GM21367 (cell line): Measurements from ENCODE around the gene MME.
"Not testable (repeated sequence)": the region's sequence is repeated elsewhere in the genome, so short reads cannot be mapped to it uniquely, and the experiment has no call there.

ENCODE experiments used
- ATAC-seq: cut with Tn5 transposase; IDR thresholded peaks from one replicate; pipeline ENCODE4 v1.9.1; 2021; ENCODE audit not compliant: unreplicated experiment

Gene MME

GRCh38 chr3:155190691-155191090 lies 110.6 kb downstream of the MME start:
- ATAC-seq = no peak

DNA sequence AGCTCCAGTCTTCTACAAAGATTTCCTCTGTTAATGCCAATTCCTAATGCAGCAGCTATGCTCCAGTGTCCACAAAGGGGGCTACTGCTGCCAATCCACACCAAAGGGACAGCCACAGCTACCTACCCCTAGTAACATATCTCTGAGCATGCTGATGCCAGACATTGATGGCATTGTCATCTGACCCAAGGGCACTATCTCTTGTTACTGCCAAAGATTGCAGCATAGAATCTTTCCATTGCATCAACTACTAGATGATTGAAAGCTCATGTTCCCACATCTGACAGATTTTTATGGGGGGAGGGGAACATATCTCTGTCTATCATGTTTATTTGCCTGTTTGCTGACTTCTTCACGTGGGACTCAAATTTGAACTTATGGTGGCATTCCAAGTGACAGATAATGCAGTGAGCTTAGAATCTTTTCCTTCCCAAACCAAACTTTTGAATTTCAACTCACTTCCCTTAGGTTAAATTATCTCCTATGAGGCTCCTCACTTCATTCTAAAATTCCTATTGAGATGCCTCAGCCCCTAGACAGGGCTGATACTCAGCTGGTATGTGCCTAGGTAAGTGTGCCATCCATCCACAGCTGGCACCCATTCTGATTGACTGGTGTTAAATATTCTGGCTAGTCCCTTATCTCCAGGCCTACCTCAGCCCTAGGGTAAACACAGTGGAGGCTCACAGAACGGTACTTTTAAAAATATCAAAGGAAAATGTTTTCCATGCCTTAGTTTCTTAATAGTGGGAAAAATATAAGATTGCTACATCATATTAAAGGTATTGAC lies 113.0 kb downstream of the MME start:
- ATAC-seq = no peak

DNA sequence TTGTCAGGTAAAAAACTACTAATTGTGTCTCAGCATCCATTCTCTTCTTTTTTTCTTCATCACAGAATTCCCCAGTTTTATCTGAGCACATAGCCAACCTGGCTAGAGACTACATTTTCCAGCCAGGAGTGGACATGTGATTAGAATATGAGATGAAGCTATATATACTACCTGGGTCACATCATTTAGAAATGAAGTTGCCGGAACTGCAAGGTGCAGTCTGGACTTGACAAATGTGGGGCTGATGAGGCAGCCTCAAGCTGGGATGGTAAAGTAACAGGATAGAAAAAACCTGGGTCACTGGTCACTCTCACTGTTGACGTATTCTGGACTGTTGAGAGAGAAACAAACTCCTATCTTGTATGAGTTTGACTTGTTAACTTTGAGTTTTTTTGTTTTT lies 113.7 kb downstream of the MME start:
- ATAC-seq = no peak

DNA sequence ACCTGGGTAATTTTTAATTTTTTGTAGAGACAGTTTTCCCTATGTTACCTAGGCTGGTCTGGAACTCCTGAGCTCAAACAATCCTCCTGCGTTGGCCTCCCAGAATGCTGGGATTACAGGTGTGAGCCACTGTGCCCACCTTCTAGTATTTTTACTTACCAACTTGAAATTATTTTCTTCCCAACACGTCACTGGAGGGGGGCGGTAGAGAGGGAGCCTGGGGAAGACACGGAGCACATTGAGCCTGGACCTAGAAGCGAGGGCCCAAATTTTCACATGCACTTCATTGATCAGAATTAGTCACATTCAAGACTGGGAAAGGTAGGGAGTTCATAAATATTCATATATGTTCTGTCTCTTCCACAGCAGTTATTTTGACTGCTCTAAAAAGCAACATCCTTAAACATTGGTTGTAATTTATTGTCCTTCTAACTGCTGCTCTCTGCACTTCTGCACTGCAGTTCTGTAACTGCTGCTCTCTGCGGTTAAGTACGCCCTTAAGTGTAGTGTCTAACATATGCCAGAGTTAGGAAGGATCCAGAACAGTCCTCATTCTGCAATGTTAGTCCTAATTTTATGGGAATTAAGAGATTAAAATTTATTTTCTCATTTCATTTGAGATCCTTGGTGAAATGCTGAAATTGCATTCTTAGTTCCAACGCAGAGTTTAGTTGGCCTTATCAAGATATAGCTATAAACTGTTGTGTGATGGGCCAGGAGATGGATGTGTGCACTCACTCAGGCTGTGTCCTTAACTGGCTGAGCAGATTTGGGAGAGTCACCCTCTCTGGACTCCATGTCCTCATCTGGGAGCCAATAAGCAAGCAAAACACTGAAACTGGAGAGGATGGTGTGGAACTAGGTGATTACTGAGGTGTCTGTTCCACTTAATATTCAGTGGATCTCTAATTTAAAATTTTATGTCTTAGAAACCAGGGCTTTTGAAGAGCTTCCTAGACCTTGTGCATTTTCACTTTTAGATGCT lies 115.1 kb downstream of the MME start:
- no peak for ATAC-seq

GRCh38 chr3:155196131-155197021 lies 116.3 kb downstream of the MME start:
- no peak for ATAC-seq

GRCh38 chr3:155197786-155198185 lies 117.7 kb downstream of the MME start:
- no peak for ATAC-seq

GRCh38 chr3:155202626-155203025 lies 122.5 kb downstream of the MME start:
- no peak for ATAC-seq

DNA sequence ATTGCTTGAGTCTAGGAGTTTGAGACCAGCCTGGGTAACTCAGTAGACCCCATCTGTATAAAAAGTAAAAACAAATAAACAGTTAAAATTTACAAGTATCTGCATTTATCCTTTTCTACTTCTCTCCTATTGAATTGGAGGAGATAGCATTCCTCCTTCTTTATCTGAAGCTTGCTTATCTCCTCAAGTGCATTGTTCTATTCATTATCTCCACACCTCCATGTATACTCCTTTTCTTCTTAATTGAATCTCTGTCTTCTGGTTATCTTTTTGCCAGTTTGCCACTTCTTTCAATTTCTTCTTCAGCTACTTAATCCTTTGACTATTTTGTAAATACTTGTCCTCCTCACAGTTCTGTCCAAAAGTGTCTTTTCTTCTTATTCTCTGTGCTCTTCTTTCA lies 124.7 kb downstream of the MME start:
- no peak for ATAC-seq

DNA sequence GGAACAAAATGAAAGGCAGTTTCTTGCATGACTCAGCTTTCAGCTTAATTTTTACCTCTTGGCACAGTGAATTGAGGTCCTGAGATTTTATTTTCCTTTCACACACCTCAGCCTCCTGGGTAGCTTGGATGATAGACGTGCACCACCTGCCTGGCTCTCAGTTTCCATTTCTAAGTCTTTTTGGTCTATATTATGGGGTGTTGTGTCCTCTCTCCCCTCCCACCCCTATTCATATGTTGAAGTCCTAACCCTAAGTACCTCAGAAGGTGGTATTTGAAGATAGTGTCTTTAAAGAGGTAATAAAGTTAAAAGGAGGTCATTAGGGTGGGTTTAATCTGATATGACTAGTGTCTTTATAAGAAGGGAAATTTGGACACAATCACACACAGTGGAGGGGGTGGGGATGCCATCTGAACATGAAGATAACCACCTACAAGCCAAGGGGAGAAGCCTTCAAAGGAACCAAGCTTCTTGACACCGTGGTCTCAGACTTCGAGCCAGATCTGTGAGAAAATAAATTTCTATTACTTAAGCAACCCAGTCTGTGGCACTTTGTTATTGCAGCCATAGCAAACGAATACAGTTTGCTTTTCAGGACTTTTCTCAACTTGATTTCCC lies 128.2 kb downstream of the MME start:
- no peak for ATAC-seq

GRCh38 chr3:155210736-155211135 lies 130.6 kb downstream of the MME start:
- ATAC-seq = no peak

- no peak for ATAC-seq
Observed at GRCh38 chr3:155211266-155211665, 131.1 kb downstream of the MME start.

GRCh38 chr3:155211940-155212339 lies 131.8 kb downstream of the MME start:
- no peak for ATAC-seq

DNA sequence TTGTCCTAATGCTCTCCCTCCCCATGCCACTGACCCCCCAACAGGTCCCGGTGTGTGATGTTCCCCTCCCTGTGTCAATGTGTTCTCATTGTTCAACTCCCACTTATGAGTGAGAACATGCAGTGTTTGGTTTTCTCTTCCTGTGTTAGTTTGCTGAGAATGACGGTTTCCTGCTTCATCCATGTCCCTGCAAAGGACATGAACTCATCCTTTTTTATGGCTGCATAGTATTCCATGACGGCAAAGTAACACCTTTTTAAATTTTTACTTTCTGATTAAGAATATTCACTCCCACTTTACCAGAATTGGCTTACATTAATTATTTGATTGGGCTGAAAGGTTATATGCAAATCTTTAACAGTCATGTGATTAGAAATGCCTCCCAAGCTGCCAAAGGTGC lies 135.9 kb downstream of the MME start:
- not testable (repeated sequence) for ATAC-seq

GRCh38 chr3:155217591-155217990 lies 137.5 kb downstream of the MME start:
- no peak for ATAC-seq

GRCh38 chr3:155218462-155218861 lies 138.3 kb downstream of the MME start:
- no peak for ATAC-seq

- no peak for ATAC-seq
Observed at GRCh38 chr3:155219106-155219505, 139.0 kb downstream of the MME start.

- ATAC-seq = no peak
Observed at GRCh38 chr3:155225417-155225816, 145.3 kb downstream of the MME start.

DNA sequence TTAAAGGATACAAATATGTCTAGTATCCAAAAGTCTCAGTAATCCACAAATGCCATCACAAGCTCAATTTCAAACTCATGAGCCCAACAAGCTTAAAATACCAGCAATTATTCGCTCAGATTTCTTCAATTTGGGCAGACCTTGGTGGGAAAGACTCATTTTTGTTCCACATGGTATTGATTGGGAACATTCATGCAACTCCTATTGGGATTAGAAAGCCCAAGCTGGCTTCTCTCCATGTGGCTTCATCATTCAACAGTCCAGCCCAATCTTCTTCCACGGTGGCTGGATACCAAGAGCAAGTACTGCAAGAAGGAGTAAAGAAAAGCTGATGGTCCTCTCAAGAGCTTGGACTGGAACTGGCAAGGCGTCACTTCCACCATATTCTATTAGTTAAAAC lies 147.0 kb downstream of the MME start:
- no peak for ATAC-seq

DNA sequence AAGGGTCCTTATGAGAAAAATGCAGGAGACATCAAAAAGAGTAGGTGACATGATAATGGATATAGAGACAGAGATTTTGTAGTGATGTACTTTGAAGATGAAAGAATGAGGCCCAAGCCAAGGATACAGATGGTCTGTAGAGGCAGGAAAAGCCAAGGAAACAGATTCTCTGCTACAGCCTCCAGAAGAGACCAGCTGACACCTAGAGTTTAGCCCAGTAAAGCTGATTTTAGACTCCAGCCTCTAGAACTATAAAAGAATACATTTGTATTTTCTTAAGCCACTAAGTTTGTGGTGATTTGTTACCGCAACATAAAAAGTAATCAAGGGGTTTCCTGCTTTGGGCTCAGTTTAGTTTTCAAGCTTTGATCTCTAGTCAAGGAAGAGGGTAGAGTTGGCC lies 148.6 kb downstream of the MME start:
- ATAC-seq = no peak

GRCh38 chr3:155229086-155229485 lies 149.0 kb downstream of the MME start:
- no peak for ATAC-seq

GRCh38 chr3:155230382-155230781 lies 150.3 kb downstream of the MME start:
- no peak for ATAC-seq
